Hepatocyte (in vitro differentiated cells): Measurements from ENCODE around the gene TCHP. TPM values are rescaled to one million over a fixed set of nuclear protein-coding genes. Genes with fewer than 3 reads are reported as not detected.

Source experiments
- DNase-seq: peaks from one replicate; pipeline ENCODE4 v3.0.0-alpha.2; 2016; ENCODE audit warnings: low spot score
- H2AFZ ChIP-seq: fragments of 200-600 bp; sonication (generic); 2 replicates; pipeline ENCODE4 v1.6.0; 2016; ENCODE audit warnings: antibody characterized with exemption, mild to moderate bottlenecking
- H3K27ac ChIP-seq: fragments of 200-600 bp; sonication (generic); 2 replicates; pipeline ENCODE4 v1.5.1; 2016; ENCODE audit warnings: mild to moderate bottlenecking
- H3K27me3 ChIP-seq: fragments of 200-600 bp; sonication (generic); 2 replicates; pipeline ENCODE4 v1.6.1; 2016
- H3K36me3 ChIP-seq: fragments of 200-600 bp; sonication (generic); replicated peaks from 2 replicates; pipeline ENCODE4 v1.5.1; 2016; ENCODE audit warnings: low read depth; ENCODE audit not compliant: insufficient read depth
- H3K4me1 ChIP-seq: fragments of 200-600 bp; sonication (generic); 2 replicates; pipeline ENCODE4 v1.5.1; 2016; ENCODE audit warnings: mild to moderate bottlenecking, moderate library complexity; ENCODE audit not compliant: insufficient read depth
- H3K4me2 ChIP-seq: fragments of 200-600 bp; sonication (generic); 2 replicates; pipeline ENCODE4 v1.6.0; 2016
- H3K4me3 ChIP-seq: fragments of 200-600 bp; sonication (generic); 2 replicates; pipeline ENCODE4 v1.5.1; 2016; ENCODE audit warnings: mild to moderate bottlenecking
- H3K79me2 ChIP-seq: fragments of 200-600 bp; sonication (generic); 2 replicates; pipeline ENCODE4 v1.6.0; 2017; ENCODE audit warnings: mild to moderate bottlenecking
- H3K9me2 ChIP-seq: fragments of 200-600 bp; sonication (generic); replicated peaks from 2 replicates; pipeline ENCODE4 v1.6.0; 2017; ENCODE audit warnings: mild to moderate bottlenecking; ENCODE audit not compliant: insufficient read depth
- H3K9me3 ChIP-seq: fragments of 200-600 bp; sonication (generic); 2 replicates; pipeline ENCODE4 v1.5.1; 2016; ENCODE audit warnings: low read depth, mild to moderate bottlenecking
- H4K20me1 ChIP-seq: fragments of 200-600 bp; sonication (generic); 2 replicates; pipeline ENCODE4 v1.6.0; 2016; ENCODE audit warnings: mild to moderate bottlenecking; ENCODE audit not compliant: insufficient read depth, poor library complexity, severe bottlenecking
- CTCF ChIP-seq: fragments of 200-600 bp; sonication (generic); IDR thresholded peaks from 2 replicates; pipeline ENCODE4 v1.5.1; 2016; ENCODE audit warnings: antibody characterized with exemption, mild to moderate bottlenecking; ENCODE audit not compliant: poor library complexity
- EZH2 ChIP-seq: fragments of 200-600 bp; sonication (generic); IDR thresholded peaks from 2 replicates; pipeline ENCODE4 v1.6.1; 2016; ENCODE audit warnings: antibody characterized with exemption, mild to moderate bottlenecking, borderline replicate concordance
- EZH2phosphoT487 ChIP-seq: fragments of 200-600 bp; sonication (generic); IDR thresholded peaks from one replicate; pipeline ENCODE4 v1.6.1; 2018; ENCODE audit warnings: antibody characterized with exemption, mild to moderate bottlenecking, low read depth, moderate library complexity; ENCODE audit not compliant: unreplicated experiment, severe bottlenecking
- WGBS: methylation state at CpG from one replicate; pipeline ENCODE4 v1.1.6; 2016; ENCODE audit warnings: low lambda C conversion rate; ENCODE audit errors: missing lambda C conversion rate; 5-methylcytosine and 5-hydroxymethylcytosine counted together
- polyA plus RNA-seq: library from polyadenylated mRNA; unstranded; fragments of >200 nt; fragmentation: Nextera tagmentation; extraction: Ambion mirVana; gene quantifications from 2 replicates; pipeline ENCODE4 v1.2.1, GENCODE V29; 2016
- total RNA-seq: library from RNA; depleted of rRNA; stranded (reverse); fragments of >200 nt; gene quantifications from 2 replicates; pipeline ENCODE4 v1.2.3, GENCODE V29; 2014

Gene TCHP
- total and polyA plus RNA-seq, 2 experiments from 2014 or later: 5.5 to 8.0 TPM

- Histone ChIP-seq H3K36me3 (no peaks in the 10 kb centered on the region), H3K9me2 (no peaks in the 10 kb centered on the region), H3K4me2 (no peak overlapping the region), H2AFZ (no peak overlapping the region), H4K20me1 (no peaks in the 10 kb centered on the region), H3K4me3 (no peak overlapping the region), H3K27me3 (no peaks in the 10 kb centered on the region), H3K4me1 (peaks cover 6% of the 10 kb centered on the region), H3K79me2 (no peaks in the 10 kb centered on the region), H3K9me3 (no peaks in the 10 kb centered on the region), H3K27ac (no peak overlapping the region)
- no peak for DNase-seq
- WGBS: over 99% methylated on average over 6 of the region's 6 CpGs
- TF ChIP-seq EZH2phosphoT487: no peak
- no peak for TF ChIP-seq CTCF
- no peak for TF ChIP-seq EZH2
Observed at GRCh38 chr12:109857715-109858114, 42.4 kb upstream of the TCHP start.

GRCh38 chr12:109858764-109859163 is 41.3 kb upstream of the TCHP start:
- H3K27ac ChIP-seq: no peak overlapping the region
- H3K4me1 ChIP-seq: peaks cover 8% of the 10 kb centered on the region
- no peak overlapping the region for H2AFZ ChIP-seq
- H3K79me2 ChIP-seq: no peaks in the 10 kb centered on the region
- H3K27me3 ChIP-seq: no peaks in the 10 kb centered on the region
- WGBS: 92% methylated on average over 5 of the region's 5 CpGs
- no peaks in the 10 kb centered on the region for H3K9me2 ChIP-seq
- no peak for TF ChIP-seq EZH2phosphoT487
- no peak for TF ChIP-seq EZH2
- no peak for TF ChIP-seq CTCF
- H4K20me1 ChIP-seq: no peaks in the 10 kb centered on the region
- DNase-seq: no peak
- H3K9me3 ChIP-seq: no peaks in the 10 kb centered on the region
- no peak overlapping the region for H3K4me2 ChIP-seq
- H3K36me3 ChIP-seq: no peaks in the 10 kb centered on the region
- no peak overlapping the region for H3K4me3 ChIP-seq

- no peaks in the 10 kb centered on the region for H4K20me1 ChIP-seq
- no peak overlapping the region for H3K27ac ChIP-seq
- 92% methylated on average over 5 of the region's 5 CpGs for WGBS
Observed at GRCh38 chr12:109860977-109861376, 39.1 kb upstream of the TCHP start.

More at GRCh38 chr12:109860977-109861376, 39.1 kb upstream of the TCHP start:
- Histone ChIP-seq H3K79me2 (peaks cover 4% of the 10 kb centered on the region), H3K9me3 (no peaks in the 10 kb centered on the region), H2AFZ (no peak overlapping the region), H3K27me3 (no peaks in the 10 kb centered on the region), H3K4me1 (peaks cover 27% of the 10 kb centered on the region), H3K4me2 (no peak overlapping the region), H3K9me2 (no peaks in the 10 kb centered on the region), H3K4me3 (no peak overlapping the region), H3K36me3 (no peaks in the 10 kb centered on the region)
- DNase-seq: no peak
- TF ChIP-seq CTCF: no peak
- no peak for TF ChIP-seq EZH2phosphoT487
- no peak for TF ChIP-seq EZH2
